ENCODE data around the gene CENPX. TPM values are rescaled to one million over a fixed set of nuclear protein-coding genes. Genes with fewer than 3 reads are reported as not detected.
A peak's percentile ranks its signal among the peaks of the same experiment; 100 is the strongest.

Gene CENPX
- total and polyA plus RNA-seq, 2 of the 13 experiments (the other 11 are each of a cell fraction or from before 2014, with no cell fraction given) = 92.7 to 170 TPM

DNA sequence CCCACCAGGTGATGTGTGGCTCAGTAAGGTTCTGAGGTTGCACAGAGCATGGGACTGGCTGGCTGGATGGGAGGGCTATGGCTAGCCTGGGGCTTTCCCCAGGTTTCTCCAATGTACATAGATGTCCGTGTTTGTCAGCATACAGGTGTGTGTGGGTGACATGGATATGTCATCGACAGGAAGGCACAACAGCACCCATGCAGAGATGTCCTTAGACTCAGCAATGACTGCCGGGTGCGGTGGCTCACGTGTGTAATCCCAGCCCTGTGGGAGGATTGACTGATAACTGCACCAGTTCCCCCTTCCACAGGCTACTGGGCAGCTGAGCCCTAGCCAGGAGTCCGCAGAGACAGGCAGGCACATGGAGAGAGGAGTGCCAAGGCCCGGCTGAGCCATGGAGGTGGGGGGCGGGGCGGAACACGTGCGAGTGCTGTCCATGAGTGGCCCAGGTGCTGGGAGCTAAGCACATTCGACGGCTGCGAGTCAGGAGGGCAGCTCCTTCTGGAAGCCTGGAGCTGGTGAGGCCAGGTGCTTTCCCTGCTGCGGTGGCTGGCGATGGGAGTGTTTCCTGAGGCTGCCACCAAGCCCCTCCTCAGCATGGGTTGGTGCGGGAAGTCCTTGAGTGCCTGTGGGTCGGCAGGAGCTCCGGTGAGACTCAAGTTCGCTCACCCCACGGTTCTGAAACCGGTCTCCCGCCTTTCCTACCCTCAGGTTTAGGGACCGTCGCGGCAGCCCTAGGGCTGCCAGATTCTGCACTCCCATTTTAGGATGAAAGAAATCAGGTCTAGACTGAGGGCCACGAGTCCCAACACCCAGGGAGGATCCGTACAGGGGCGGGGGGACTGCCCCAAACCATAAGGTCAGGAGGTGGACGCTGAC lies 46.1 kb downstream of the CENPX start (continued):
- TF ChIP-seq, protein P1, sequence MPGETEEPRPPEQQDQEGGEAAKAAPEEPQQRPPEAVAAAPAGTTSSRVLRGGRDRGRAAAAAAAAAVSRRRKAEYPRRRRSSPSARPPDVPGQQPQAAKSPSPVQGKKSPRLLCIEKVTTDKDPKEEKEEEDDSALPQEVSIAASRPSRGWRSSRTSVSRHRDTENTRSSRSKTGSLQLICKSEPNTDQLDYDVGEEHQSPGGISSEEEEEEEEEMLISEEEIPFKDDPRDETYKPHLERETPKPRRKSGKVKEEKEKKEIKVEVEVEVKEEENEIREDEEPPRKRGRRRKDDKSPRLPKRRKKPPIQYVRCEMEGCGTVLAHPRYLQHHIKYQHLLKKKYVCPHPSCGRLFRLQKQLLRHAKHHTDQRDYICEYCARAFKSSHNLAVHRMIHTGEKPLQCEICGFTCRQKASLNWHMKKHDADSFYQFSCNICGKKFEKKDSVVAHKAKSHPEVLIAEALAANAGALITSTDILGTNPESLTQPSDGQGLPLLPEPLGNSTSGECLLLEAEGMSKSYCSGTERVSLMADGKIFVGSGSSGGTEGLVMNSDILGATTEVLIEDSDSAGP (CRISPR knock-in tag; IDR thresholded peaks at IDR 0.05; ENCODE audit: borderline replicate concordance) = peak; percentile 75
- TF ChIP-seq ZNF644 (CRISPR knock-in tag; IDR thresholded peaks at IDR 0.05; ENCODE audit: low read depth) (no peak), ZNF616 (CRISPR knock-in tag; IDR thresholded peaks at IDR 0.05; ENCODE audit: low read depth) (0 out of 2 replicates have a peak, but pooled peaks have one; percentile 22), KLF13 (CRISPR knock-in tag; IDR thresholded peaks at IDR 0.05) (0 out of 2 replicates have a peak, but pooled peaks have one; percentile 68), CHCHD3 (CRISPR knock-in tag; IDR thresholded peaks at IDR 0.05) (peak; percentile 7; the same call in 1 of the 2 replicates), ZBTB21 (CRISPR knock-in tag; IDR thresholded peaks at IDR 0.05) (no peak), ZNF230 (CRISPR knock-in tag; IDR thresholded peaks at IDR 0.05) (peak; percentile 84)
- TF ChIP-seq, protein P2, sequence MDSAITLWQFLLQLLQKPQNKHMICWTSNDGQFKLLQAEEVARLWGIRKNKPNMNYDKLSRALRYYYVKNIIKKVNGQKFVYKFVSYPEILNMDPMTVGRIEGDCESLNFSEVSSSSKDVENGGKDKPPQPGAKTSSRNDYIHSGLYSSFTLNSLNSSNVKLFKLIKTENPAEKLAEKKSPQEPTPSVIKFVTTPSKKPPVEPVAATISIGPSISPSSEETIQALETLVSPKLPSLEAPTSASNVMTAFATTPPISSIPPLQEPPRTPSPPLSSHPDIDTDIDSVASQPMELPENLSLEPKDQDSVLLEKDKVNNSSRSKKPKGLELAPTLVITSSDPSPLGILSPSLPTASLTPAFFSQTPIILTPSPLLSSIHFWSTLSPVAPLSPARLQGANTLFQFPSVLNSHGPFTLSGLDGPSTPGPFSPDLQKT (CRISPR knock-in tag; IDR thresholded peaks at IDR 0.05; ENCODE audit: borderline replicate concordance) = no peak
- TF ChIP-seq, protein P3, sequence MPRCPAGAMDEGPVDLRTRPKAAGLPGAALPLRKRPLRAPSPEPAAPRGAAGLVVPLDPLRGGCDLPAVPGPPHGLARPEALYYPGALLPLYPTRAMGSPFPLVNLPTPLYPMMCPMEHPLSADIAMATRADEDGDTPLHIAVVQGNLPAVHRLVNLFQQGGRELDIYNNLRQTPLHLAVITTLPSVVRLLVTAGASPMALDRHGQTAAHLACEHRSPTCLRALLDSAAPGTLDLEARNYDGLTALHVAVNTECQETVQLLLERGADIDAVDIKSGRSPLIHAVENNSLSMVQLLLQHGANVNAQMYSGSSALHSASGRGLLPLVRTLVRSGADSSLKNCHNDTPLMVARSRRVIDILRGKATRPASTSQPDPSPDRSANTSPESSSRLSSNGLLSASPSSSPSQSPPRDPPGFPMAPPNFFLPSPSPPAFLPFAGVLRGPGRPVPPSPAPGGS (CRISPR knock-in tag; IDR thresholded peaks at IDR 0.05) = no peak
- TF ChIP-seq, protein P4, sequence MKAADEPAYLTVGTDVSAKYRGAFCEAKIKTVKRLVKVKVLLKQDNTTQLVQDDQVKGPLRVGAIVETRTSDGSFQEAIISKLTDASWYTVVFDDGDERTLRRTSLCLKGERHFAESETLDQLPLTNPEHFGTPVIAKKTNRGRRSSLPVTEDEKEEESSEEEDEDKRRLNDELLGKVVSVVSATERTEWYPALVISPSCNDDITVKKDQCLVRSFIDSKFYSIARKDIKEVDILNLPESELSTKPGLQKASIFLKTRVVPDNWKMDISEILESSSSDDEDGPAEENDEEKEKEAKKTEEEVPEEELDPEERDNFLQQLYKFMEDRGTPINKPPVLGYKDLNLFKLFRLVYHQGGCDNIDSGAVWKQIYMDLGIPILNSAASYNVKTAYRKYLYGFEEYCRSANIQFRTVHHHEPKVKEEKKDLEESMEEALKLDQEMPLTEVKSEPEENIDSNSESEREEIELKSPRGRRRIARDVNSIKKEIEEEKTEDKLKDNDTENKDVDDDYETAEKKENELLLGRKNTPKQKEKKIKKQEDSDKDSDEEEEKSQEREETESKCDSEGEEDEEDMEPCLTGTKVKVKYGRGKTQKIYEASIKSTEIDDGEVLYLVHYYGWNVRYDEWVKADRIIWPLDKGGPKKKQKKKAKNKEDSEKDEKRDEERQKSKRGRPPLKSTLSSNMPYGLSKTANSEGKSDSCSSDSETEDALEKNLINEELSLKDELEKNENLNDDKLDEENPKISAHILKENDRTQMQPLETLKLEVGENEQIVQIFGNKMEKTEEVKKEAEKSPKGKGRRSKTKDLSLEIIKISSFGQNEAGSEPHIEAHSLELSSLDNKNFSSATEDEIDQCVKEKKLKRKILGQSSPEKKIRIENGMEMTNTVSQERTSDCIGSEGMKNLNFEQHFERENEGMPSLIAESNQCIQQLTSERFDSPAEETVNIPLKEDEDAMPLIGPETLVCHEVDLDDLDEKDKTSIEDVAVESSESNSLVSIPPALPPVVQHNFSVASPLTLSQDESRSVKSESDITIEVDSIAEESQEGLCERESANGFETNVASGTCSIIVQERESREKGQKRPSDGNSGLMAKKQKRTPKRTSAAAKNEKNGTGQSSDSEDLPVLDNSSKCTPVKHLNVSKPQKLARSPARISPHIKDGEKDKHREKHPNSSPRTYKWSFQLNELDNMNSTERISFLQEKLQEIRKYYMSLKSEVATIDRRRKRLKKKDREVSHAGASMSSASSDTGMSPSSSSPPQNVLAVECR (CRISPR knock-in tag; IDR thresholded peaks at IDR 0.05; ENCODE audit: borderline replicate concordance) = no peak
- TF ChIP-seq, protein P5, sequence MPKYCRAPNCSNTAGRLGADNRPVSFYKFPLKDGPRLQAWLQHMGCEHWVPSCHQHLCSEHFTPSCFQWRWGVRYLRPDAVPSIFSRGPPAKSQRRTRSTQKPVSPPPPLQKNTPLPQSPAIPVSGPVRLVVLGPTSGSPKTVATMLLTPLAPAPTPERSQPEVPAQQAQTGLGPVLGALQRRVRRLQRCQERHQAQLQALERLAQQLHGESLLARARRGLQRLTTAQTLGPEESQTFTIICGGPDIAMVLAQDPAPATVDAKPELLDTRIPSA (CRISPR knock-in tag; IDR thresholded peaks at IDR 0.05; ENCODE audit: borderline replicate concordance) = no peak
- TF ChIP-seq, protein P6, sequence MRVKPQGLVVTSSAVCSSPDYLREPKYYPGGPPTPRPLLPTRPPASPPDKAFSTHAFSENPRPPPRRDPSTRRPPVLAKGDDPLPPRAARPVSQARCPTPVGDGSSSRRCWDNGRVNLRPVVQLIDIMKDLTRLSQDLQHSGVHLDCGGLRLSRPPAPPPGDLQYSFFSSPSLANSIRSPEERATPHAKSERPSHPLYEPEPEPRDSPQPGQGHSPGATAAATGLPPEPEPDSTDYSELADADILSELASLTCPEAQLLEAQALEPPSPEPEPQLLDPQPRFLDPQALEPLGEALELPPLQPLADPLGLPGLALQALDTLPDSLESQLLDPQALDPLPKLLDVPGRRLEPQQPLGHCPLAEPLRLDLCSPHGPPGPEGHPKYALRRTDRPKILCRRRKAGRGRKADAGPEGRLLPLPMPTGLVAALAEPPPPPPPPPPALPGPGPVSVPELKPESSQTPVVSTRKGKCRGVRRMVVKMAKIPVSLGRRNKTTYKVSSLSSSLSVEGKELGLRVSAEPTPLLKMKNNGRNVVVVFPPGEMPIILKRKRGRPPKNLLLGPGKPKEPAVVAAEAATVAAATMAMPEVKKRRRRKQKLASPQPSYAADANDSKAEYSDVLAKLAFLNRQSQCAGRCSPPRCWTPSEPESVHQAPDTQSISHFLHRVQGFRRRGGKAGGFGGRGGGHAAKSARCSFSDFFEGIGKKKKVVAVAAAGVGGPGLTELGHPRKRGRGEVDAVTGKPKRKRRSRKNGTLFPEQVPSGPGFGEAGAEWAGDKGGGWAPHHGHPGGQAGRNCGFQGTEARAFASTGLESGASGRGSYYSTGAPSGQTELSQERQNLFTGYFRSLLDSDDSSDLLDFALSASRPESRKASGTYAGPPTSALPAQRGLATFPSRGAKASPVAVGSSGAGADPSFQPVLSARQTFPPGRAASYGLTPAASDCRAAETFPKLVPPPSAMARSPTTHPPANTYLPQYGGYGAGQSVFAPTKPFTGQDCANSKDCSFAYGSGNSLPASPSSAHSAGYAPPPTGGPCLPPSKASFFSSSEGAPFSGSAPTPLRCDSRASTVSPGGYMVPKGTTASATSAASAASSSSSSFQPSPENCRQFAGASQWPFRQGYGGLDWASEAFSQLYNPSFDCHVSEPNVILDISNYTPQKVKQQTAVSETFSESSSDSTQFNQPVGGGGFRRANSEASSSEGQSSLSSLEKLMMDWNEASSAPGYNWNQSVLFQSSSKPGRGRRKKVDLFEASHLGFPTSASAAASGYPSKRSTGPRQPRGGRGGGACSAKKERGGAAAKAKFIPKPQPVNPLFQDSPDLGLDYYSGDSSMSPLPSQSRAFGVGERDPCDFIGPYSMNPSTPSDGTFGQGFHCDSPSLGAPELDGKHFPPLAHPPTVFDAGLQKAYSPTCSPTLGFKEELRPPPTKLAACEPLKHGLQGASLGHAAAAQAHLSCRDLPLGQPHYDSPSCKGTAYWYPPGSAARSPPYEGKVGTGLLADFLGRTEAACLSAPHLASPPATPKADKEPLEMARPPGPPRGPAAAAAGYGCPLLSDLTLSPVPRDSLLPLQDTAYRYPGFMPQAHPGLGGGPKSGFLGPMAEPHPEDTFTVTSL (CRISPR knock-in tag; IDR thresholded peaks at IDR 0.05; ENCODE audit: borderline replicate concordance) = no peak

Data from HepG2 (cell line).